ENCODE data around the gene TPCN2.

TPCN2 gene

DNA sequence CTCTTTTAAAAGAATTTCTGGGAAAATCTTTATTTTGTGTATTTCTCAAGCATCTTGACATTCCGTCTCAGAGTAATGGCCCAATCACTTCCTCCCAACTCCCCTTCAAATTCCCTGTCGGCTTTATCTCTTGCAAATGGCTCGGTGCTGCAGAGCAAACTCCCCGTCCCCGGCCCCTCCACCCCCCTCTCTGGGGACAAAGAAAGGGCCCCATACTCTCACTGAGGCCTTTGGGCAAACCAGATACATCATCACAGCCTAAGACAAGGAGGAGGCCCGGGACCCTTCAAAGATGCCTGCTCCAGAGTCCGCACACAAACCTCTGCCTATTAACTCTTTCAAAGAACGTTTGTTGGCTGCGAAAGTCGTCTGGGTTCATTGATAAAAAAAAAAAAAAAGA lies 103.1 kb downstream of the TPCN2 start:
- no peak for DNase-seq (ENCODE audit: low read depth)

- DNase-seq (ENCODE audit: low read depth), result no peak
Observed at GRCh38 chr11:69152733-69153421, 104.1 kb downstream of the TPCN2 start.

DNA sequence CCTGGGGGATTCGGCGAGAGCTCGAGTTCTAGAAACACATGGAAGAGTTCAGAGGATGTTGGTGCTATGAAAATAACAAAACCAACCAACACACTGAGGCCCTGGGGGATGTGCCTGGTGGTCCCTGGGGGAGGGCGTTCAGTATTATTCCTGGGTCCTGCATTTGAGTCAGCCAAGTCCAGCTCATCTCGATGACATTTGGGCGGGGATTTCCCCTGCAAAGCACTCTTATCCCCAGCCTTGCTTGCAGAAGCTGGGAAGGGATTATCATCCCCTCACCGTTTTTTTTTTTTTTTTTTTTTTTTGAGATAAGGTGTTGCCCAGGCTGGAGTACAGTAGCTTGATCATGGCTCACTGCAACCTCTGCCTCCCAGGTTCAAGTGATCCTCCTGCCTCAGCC lies 104.9 kb downstream of the TPCN2 start:
- no peak for DNase-seq (ENCODE audit: low read depth)

- no peak for DNase-seq (ENCODE audit: low read depth)
Observed at GRCh38 chr11:69154211-69154913, 105.6 kb downstream of the TPCN2 start.

DNA sequence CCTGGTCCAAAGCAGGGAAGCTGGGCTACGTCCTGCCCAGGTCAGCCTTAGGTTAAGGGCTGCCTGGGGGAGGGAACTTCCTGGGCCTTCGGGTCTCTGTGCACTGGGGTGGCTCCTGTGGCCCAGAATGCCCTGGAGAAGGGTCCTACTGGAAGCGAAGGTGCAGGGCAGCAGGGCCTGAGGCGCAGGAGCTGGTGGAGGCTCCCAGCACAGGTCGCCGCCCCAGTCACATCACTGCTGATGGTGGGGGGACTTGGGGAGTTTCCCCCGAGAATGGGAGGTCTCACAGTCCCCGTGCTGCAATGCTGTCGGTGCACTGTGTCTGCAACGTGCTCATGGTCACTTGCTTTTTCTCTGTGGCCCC lies 106.2 kb downstream of the TPCN2 start:
- no peak for DNase-seq (ENCODE audit: low read depth)

DNA sequence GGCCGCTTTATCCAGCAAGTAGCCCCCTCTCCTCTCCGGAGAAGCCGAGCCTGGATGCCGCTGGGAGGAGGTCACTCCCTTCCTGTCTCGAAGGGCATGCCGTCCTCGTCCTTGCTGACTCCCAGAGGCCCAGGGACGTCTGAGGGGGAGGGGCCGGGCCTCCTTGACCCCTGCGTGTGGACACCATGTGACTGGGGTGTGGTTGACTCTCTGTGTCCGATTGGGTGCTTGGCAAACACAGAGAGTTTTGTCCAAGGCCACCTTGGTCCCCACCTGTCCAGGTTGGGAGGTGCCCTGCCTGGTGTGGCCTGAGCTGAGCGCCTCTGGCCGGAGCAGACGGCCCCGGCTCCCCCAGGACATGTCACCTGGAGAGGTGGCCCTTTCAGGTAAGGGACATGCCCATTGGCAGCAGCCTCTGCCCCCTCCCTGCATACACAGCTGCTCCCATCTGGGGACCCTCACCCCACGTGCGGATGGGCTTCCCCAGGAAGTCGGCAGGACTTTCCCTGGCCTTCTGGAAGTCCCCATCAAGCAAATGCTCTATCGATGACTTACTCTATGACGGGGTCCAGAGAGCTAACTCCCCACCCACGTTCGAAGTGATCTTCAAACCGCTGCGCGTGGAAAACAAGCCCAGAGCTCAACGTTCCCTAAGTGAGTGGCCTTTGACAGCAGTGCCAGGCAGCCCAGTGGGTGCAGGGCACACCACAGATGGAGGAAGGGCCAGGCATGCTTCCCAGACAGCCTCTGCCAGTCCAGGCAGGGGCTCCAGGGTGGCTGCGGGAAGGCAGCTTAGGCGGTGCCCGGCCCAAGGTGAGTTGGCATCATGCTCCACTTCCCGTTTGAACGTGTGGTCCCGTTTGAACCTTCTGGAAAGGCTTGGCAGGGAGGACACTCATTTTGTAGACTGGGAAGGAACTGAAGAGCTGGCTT lies 106.8 kb downstream of the TPCN2 start, which contains the start of gene SMIM38:
Gene SMIM38 (plus strand): TSS at position 634 of the 933 bp plus-strand sequence. CDS start 1,912 bp downstream, outside the sequence.
- no peak for DNase-seq (ENCODE audit: low read depth)

GRCh38 chr11:69156235-69156639 lies 107.5 kb downstream of the TPCN2 start:
- no peak for DNase-seq (ENCODE audit: low read depth)

GRCh38 chr11:69156673-69157155 lies 108.0 kb downstream of the TPCN2 start:
- no peak for DNase-seq (ENCODE audit: low read depth)

GRCh38 chr11:69157156-69157821 lies 108.6 kb downstream of the TPCN2 start:
- DNase-seq (ENCODE audit: low read depth), result no peak

GRCh38 chr11:69157822-69158231 lies 109.1 kb downstream of the TPCN2 start:
- DNase-seq (ENCODE audit: low read depth), result no peak

DNA sequence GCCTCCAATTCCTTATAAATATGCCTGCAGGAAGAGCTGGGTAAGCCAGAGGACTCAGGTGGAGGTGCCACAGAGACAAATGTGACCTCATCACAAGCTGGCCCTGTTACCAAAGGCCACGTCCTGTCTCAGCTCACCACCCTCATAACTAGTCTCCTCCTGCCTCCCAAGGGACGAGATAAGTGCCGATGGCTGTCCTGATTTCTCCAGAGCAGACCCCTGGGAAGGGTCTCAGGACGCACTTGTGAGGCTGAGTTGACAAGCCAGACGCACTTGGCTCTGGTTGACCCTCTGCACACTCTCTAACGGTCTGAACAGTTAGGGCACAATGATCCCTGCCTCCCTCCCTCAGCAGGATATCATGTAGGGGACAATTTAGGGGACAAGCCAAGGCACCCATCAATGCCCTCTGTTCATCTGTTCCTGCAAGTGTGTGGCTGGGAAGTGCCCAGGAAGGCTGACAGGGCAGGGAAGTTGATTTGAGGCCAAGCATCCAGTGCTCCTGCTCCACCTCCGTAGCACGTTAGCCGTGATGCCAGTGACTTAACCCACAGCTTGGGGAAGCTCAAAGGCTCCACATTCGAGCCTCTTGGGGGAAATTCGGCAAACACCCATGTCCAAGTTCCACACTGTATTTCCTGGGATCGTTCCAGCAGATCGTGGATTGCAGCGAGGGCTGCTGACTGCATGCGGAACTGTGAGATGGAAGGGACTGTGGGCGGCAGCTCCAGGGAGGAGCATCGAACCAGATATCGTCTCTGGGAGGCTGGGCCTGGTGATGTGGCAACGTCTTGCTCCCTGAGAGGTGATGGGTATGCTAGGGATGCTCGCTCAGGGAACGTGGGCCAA lies 109.8 kb downstream of the TPCN2 start:
- DNase-seq (ENCODE audit: low read depth), result no peak

- DNase-seq (ENCODE audit: low read depth), result no peak
Observed at GRCh38 chr11:69159150-69159852, 110.6 kb downstream of the TPCN2 start.

GRCh38 chr11:69160296-69161116 lies 111.8 kb downstream of the TPCN2 start:
- DNase-seq (ENCODE audit: low read depth), result no peak

- no peak for DNase-seq (ENCODE audit: low read depth)
Observed at GRCh38 chr11:69161117-69161407, 112.3 kb downstream of the TPCN2 start.

DNA sequence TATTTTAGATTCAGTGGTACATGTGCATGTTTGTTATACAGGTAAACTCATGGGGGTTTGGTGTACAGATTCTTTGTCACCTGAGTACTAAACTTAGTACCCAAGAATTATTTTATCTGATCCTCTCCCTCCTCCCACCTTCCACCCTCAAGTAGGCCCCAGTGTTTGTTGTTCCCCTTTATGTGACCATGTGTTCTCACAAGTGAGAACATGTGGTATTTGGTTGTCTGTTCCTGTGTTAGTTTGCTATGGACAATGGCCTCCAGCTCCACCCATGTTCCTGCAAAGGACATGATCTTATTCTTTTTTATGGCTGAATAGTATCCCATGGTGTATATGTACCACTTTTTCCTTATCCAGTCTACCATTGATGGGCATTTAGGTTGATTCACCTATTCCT lies 113.8 kb downstream of the TPCN2 start:
- DNase-seq (ENCODE audit: low read depth), result no peak

DNA sequence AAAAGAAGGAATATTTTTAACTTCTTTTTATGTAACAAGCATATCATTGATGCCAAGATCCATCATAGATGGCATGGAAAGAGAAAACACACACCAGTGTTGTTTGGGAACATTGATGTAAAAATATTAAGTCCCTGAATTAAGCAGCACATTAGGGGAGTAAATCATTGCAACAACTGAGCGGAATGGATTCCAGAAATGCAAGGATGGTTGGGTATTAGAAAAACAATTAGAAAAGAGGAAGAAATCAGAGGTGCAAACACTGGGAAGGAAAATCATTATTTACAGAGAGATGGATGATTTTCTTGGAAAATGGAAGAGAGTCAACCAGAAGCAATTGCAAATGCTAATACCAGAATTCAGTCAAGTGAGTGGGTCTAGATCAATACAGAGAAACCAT lies 115.1 kb downstream of the TPCN2 start:
- no peak for DNase-seq (ENCODE audit: low read depth)

- DNase-seq (ENCODE audit: low read depth), result no peak
Observed at GRCh38 chr11:69164824-69165223, 116.1 kb downstream of the TPCN2 start.

DNA sequence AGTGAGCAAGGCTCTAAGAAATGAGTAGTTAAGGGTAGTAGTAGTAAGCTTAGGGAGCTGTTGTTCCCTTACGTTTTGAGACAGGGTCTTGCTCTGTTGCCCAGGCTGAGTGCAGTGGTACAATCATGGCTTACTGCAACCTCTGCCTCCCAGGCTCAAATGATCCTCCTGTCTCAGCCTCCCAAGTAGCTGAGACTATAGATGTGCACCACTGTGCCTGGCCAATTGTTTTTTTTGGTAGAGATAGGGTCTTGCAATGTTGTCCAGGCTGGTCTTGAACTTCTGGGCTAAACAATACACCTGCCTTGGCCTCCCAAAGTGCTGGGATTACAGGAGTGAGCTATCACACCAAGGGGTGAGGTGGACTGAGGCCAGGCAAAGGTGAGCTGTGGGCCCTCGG lies 117.0 kb downstream of the TPCN2 start:
- DNase-seq (ENCODE audit: low read depth), result no peak

- no peak for DNase-seq (ENCODE audit: low read depth)
Observed at GRCh38 chr11:69166218-69167115, 117.7 kb downstream of the TPCN2 start.

All from stimulated activated CD8-positive, alpha-beta memory T cell treated with anti-CD3 and anti-CD28 coated beads, Interleukin-7, amount 100 ng/mL, for 24 hours (primary cell).